ENCODE measurements around the gene KLHDC3.
"Not testable (repeated sequence)": the region's sequence is repeated elsewhere in the genome, so short reads cannot be mapped to it uniquely, and the experiment has no call there.

Gene KLHDC3

DNA sequence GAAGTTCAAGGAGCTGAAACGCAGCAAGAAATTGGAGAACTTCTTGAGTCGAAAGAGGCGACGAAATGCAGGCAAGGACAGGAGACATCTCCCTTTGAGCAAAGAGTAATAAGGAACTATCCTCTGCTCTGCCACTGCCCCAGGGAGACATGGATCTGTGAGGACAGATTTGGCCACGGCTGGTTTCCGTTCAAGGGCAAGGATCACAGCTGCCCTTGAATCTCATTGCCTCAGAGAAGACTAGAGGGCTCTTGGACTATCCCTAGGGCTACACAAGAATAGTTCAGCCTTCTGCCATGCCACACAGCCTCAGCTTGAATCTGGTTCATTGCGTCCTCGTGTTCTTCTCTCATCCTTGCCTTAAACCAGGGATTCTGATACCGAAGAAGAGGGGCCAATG lies 15.1 kb downstream of the KLHDC3 start:
- DNase-seq (ENCODE audit: low spot score) = no peak

- no peak for DNase-seq (ENCODE audit: low spot score)
These were observed 18.3 kb downstream of the KLHDC3 start for GRCh38 chr6:43032326-43032725.

DNA sequence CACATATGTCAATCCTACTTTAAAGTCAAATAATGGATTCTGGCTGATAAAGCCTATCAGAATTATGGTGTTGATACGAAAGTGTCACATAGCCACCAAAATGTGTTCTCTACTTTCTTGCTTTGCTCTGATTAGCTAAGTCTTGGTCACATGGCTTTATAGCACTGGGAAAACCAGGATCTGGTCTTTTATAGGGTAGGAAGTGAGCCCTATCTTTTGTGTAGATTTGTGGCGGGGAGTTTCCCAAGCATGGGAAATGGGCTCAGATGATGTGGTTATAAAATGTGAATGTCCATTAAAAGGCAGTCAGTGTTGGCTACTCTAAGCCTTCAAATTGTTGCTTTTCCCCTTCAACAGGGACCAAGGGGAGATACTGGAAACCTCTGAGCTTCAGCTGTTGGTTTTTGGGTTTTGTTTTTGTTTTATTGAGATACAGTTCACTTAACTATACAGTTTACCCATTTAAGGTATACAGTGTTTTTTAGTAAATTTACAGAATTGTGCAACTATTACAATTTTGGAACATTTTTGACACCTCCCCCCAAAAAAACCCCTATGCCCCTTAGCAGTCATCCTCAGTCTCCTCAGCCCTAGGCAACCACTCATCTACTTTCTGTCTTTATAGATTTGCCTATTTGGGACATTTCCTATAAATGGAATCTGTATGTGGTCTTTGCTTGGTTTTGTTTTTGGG lies 19.6 kb downstream of the KLHDC3 start:
- no peak for DNase-seq (ENCODE audit: low spot score)

GRCh38 chr6:43034190-43034525 lies 20.1 kb downstream of the KLHDC3 start:
- no peak for DNase-seq (ENCODE audit: low spot score)

DNA sequence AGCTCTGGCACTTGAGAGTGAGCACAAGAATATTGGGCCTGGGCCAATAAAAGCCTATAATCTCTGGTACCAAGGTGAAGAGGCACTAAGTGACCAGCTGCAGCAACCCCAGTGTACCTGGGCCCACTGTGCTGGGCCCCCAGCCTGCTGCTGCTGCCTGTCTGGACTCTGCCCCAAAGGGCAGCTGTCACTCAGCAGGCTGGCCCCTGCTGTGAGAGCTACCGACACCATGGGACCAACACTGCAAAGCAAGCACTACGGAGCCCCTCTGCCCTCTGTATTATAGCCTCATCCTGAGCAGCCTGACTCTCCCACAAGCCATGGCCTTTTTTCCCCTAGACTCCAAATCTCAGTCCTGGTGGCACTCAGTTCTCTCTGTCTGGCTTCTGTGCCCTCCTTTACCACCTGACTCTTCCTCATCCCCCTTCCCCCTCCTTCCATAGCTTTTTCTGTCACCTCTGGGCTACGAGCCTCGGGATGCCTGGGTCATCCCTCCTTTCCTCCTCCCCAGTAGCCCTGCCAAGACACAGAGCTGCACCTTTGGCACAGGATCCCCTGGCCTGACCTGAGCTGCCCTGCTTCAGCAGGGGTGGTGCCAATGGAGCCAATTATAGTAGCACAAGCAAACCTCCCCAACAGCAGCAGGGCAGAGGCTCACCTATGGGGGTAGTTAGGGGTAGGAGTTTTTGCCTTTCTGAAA lies 21.6 kb downstream of the KLHDC3 start:
- no peak for DNase-seq (ENCODE audit: low spot score)

DNA sequence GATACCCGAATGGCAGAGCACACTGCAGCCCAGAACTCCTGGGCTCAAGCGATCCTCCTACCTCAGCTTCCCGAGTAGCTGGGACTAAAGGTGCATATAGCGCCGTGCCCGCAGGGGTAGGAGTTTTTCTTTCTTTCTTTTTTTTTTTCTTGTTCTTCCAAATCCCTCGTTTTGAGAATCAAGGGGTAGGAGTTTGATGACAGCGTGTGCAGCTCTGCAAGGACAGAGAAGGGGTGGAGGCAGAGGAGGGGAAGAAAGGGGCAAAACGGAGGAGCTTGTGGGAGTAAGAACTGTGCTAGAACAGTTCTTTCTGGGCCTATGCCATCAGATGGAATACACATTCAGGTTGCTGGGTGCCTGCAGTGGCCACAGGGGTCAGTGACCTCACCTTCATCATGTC lies 22.7 kb downstream of the KLHDC3 start:
- DNase-seq (ENCODE audit: low spot score) = no peak

GRCh38 chr6:43037197-43037596 lies 23.1 kb downstream of the KLHDC3 start:
- no peak for DNase-seq (ENCODE audit: low spot score)

- DNase-seq (ENCODE audit: low spot score) = no peak
These were observed 23.7 kb downstream of the KLHDC3 start for GRCh38 chr6:43037706-43038105.

GRCh38 chr6:43038727-43039126 lies 24.7 kb downstream of the KLHDC3 start:
- DNase-seq (ENCODE audit: low spot score) = no peak

GRCh38 chr6:43040542-43041257 lies 26.7 kb downstream of the KLHDC3 start:
- no peak for DNase-seq (ENCODE audit: low spot score)

GRCh38 chr6:43041475-43041874 lies 27.4 kb downstream of the KLHDC3 start:
- DNase-seq (ENCODE audit: low spot score) = not testable (repeated sequence)

DNA sequence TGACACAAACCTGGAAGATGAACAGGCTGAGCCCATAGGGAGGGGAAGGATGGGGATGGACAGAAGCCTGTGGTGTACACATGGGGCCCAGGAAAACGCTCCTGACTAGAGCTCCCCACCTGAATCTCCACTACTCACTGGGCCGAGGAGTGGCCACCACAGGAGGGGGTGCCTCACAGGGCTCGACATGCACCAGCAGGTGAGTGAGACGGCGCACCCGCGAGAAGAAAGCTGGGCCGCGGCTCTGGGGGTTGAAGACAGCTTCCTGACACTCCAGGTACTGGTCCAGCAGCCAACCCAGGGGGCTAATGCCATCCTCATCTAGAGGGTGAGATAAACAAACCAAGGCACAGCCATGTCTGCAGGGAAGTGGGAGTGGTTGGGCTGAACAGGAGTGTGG lies 29.3 kb downstream of the KLHDC3 start:
- DNase-seq (ENCODE audit: low spot score) = no peak

DNA sequence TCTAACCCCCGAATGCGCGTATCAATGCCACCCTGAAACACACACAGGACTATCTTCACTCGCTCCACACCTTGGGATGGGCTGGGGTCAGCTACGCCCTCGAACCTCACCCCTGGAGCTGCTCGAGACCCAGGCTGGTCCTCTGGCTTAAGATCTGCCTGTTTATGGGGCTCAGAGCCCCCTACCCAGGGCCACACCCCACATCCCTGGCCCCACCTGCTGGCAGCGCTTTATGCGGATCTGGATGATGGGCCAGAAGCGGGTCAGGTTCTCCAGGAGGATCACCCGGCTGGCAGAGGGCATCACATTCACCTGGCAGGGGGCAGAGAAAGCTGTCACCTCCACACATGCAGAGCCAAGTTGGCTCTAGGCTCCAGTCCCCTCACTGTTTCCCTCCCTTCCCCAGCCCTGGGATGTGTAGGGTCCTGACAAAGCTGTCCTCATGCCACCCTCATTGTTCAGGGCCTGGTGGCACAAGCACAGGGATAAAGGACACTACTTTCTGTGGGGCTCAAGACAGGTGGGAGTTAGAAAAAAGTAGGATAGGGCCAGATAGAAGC lies 31.4 kb downstream of the KLHDC3 start:
- DNase-seq (ENCODE audit: low spot score) = no peak

DNA sequence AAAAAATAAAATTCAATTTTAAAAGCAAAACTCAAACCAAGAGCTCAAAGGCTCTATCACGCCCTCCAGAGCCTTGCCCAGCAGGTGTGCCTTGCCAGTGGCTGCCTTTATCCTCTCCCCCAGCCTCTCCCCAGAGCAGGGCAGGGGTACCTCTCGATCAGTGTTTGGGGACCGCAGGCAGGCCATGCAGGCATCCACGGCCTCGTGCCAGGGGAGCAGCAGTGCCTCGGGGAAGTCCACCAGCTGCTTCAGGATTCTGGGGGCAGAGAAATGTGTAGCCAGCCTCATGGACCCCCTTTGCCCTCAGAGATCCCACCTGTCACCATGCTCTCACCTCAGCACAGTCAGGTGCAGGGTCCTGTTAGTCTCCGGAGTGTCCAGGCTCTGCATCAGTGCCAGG lies 33.9 kb downstream of the KLHDC3 start:
- DNase-seq (ENCODE audit: low spot score) = no peak

- DNase-seq (ENCODE audit: low spot score) = no peak
These were observed 36.9 kb downstream of the KLHDC3 start for GRCh38 chr6:43050981-43051380.

GRCh38 chr6:43052225-43052841 lies 38.3 kb downstream of the KLHDC3 start:
- no peak for DNase-seq (ENCODE audit: low spot score)

GRCh38 chr6:43052842-43053544 lies 38.9 kb downstream of the KLHDC3 start:
- DNase-seq (ENCODE audit: low spot score) = no peak

- peak; percentile 92 for DNase-seq (ENCODE audit: low spot score)
These were observed 39.6 kb downstream of the KLHDC3 start, which contains the start of gene CUL7 for GRCh38 chr6:43053545-43054205. Gene CUL7, minus strand, starts transcription at chr6:43053851. Its CDS starts 1,063 bp downstream, at chr6:43052788.

DNA sequence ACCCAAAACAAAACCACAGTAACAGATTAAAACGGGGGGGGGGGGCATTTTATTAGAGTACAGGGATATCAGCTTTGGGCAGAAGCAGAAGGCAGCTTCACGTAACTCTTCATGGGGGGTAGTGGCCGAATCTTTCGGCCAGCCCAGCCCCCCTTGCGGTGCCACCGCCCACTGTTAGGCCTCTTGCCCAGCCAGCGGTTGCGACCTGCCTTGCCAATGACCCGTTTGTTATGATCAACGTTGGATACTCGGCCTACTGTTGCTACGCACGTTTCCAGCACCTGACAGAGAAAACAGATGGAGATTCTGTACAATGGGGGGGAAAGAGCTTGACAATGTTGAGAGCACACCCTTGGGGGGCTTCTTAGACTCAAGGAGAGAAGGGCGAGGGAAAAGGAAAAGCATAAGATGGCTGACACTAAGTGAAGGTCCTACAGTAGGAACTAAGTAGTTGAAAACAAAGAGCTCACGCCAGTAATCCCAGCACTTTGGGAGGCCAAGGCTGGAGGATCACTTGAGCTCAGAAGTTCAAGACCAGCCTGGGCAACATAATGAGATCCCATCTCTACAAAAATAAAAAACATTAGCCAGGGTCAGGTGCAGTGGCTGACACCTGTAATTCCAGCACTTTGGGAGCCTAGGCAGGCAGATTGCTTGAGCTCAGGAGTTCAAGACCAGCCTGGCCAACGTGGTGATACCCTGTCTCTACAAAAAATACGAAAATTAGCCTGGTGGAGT lies 40.3 kb downstream of the KLHDC3 start:
- DNase-seq (ENCODE audit: low spot score) = no peak

- no peak for DNase-seq (ENCODE audit: low spot score)
These were observed 41.9 kb downstream of the KLHDC3 start for GRCh38 chr6:43055966-43056365.

DNA sequence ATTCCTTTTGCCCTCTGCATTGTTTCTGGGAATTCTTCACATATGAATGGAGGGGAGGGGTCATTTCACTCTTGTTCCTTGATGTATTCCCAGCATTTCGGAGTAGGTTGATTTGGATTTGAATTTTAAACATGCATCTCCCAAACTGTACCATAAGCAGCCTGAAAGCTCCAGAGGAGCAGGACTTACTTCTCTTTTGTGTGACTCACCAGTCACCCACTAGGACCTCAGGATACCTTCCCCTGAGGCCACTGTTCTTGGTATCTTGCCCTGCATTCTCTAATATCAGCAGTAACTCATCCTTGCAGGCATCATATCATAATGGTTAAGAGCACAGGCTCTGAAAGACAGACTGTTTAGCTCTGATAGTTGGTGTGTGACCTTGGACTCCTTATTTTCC lies 44.5 kb downstream of the KLHDC3 start:
- DNase-seq (ENCODE audit: low spot score) = no peak
